ENCODE data around the gene KPTN. TPM values are rescaled to one million over a fixed set of nuclear protein-coding genes. Genes with fewer than 3 reads are reported as not detected.

KPTN gene
- total RNA-seq, 1 donor = 2.9 TPM

DNA sequence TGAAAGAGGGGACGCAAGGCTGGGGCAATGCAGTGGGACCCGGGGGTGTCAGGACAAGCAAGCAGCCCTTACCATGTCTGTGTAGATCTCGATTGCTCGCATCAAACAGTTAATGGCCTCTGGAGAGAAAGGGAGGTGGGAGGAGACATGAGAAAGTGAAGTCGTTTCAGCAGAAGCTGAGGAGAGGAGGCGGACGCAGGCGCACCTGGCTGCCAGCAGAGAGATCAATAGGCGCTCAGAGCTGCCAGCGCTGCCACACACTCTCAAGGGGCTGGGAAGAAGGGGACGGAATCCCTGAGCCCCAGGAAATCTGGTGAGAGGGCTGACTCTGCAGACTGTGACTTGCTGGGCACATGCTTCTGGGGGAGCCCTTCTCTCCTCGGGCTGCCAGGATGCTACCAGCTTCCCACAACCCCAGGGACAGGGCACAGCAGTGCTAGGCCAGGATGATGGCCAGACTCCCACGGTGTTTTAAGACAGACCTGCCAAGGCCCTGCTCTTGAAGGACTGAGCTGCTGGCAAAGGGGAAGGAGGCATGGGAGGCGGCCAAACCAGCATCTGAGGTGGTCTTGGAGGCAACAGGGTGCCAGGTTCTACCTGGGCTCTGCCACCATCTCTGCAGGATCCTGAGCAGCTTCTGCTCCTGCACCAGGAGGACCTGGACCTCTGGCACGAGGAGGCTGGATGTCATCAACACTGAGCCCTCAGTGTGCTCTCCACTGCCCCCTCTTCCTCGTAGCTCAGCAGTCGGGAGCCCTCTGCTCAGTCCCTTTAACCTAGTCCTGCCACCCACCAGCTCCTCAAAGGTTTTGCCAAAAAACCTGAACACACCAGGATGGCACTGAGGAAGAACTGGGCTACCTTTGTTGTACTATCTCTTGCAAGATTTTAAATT, 11.7 kb upstream of the KPTN start:
- H3K4me3 ChIP-seq (ENCODE audit: low read depth, low read length) = no peak overlapping the region
- no peak for DNase-seq (ENCODE audit: low read depth)
- TF ChIP-seq, protein P1, sequence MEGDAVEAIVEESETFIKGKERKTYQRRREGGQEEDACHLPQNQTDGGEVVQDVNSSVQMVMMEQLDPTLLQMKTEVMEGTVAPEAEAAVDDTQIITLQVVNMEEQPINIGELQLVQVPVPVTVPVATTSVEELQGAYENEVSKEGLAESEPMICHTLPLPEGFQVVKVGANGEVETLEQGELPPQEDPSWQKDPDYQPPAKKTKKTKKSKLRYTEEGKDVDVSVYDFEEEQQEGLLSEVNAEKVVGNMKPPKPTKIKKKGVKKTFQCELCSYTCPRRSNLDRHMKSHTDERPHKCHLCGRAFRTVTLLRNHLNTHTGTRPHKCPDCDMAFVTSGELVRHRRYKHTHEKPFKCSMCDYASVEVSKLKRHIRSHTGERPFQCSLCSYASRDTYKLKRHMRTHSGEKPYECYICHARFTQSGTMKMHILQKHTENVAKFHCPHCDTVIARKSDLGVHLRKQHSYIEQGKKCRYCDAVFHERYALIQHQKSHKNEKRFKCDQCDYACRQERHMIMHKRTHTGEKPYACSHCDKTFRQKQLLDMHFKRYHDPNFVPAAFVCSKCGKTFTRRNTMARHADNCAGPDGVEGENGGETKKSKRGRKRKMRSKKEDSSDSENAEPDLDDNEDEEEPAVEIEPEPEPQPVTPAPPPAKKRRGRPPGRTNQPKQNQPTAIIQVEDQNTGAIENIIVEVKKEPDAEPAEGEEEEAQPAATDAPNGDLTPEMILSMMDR (IDR thresholded peaks at IDR 0.05; ENCODE audit: insufficient read depth, low read length) = no peak

DNA sequence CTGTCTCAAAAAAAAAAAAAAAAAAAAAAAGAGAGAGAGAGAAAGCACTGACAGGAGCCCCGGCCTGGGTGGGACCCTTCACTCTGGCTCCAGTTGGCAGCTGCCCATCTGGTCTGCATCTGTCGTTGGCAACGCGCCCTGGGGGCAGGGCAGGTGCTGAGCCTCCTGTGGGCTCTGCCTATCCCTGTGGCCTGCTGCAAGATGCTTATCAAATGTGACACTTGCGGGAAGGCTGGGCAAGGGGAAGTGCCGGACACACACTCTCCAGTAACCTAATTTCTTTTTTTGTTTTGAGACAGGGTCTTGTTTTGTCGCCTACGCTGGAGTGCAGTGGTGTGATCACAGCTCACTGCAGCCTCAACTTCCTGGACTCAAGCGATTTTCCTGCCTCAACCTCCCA, 10.7 kb upstream of the KPTN start:
- TF ChIP-seq, protein P1 (IDR thresholded peaks at IDR 0.05; ENCODE audit: insufficient read depth, low read length) = no peak
- H3K4me3 ChIP-seq (ENCODE audit: low read depth, low read length) = no peak overlapping the region
- DNase-seq (ENCODE audit: low read depth) = no peak

DNA sequence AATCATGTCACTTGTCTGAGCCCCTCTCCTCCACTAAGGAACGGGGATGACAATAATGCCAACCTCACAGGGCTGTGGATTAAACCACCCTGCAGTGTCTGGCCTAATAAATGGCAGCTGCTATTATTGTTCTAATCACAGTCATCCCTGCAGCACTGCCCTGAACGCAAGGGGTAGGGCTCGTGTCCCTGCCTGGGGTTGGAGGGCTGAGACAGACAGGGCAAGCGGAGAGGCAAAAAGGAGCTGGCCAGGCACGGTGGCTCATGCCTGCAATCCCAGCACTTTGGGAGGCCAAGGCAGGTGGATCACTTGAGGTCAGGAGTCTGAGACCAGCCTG, 10.2 kb upstream of the KPTN start:
- no peak overlapping the region for H3K4me3 ChIP-seq (ENCODE audit: low read depth, low read length)
- DNase-seq (ENCODE audit: low read depth) = no peak
- TF ChIP-seq, protein P1 (IDR thresholded peaks at IDR 0.05; ENCODE audit: insufficient read depth, low read length) = no peak

DNA sequence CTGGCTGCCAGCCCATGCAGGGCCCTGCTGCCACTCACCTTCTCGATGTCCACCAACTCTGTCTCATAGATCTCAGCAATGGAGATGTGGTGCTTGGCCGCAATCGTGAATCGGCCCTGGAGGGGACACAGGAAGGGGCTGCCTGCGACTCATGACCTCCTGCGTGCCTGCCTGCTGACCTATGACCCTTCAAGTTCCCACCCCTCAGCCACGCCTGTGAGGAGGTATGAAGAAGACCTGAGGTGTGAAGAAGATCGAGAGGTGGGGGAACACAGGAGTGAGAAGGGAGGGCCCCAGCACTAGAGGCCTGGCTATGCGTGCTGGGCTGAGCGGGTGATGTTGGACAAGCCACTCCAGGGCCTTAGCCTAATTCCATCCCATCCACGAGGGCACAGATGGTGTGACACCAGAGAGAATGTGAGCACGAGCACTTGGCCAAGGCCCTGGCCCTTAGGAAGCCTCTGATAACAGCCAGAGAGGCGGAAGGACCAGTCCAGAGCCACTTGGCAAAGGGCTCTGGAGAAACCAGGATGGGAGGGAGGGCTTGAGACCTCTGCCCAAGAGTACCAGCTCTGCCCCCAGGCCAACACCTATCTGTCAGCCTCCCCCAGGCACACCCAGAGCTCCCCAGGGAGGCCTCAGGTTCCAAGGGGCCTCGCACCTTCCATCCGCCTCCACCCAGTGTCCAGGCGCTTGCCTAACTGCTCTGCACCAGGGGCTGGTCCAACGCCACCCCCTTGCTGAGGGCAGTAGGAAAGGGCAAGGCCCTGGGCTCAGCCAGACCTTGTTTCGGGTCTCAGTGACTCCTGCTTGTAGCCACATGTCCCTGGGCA, 9.6 kb upstream of the KPTN start:
- TF ChIP-seq, protein P1 (IDR thresholded peaks at IDR 0.05; ENCODE audit: insufficient read depth, low read length) = no peak
- H3K4me3 ChIP-seq (ENCODE audit: low read depth, low read length) = no peak overlapping the region
- no peak for DNase-seq (ENCODE audit: low read depth)

DNA sequence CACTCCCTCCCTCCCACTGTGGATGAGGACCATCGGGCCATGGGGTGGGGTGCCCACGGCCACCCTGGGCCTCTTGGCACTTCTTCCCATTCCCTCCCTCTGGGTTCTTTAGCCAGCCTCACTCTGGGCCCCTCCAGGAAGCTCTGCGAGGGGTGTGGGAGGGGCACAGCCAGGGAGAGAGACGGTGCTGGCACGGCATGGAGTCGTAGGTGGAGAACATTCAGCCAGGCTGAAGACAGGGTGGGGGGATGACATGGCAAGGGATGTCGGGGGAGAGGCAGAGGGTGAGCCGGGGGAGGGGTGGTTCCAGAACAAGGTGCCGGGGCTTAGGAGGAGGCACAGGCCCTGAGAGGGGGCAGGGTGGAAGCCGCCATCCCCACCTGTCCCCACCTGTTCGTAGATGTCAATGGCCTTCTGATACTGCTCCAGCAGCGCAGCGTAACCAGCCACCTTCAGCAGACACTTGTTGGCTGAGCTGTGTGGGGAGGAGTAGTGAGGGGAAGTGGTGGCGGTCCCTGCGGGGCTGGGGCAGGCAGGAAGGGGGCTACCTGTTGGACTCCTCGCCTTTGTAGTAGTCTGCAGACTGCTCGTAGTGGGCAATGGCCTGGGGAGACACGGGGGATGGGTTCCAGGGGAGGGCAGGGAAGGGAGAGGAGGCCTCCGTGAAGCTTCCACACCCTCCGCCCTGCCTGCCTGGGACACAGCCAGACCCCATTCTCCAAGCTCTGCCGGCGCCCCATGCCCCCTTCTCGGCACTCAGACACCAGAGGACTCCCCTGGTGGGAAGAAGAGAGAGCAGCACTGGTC, 8.8 kb upstream of the KPTN start:
- DNase-seq (ENCODE audit: low read depth) = no peak
- TF ChIP-seq, protein P1 (IDR thresholded peaks at IDR 0.05; ENCODE audit: insufficient read depth, low read length) = no peak

DNA sequence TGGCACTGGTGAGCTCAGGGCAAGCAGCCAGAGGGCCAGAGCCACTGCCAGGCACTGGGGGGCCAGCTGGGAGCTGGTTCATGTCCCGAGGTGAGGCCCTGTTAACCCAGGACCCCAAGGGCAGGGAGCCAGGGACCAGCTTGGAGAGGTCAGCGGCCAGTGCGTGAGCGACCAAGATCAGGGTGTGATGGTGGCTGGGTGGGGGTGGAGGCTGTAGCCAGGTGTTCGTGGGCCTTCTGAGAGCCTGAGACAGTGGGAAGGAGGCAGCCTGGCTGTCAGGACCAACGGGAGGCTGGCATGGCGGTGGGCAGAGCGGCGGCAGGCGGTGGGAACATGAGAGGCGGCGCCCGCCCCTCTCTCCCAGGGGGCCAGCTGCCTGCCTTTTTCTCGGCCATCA, 8.1 kb upstream of the KPTN start:
- DNase-seq (ENCODE audit: low read depth) = no peak
- TF ChIP-seq, protein P1 (IDR thresholded peaks at IDR 0.05; ENCODE audit: insufficient read depth, low read length) = no peak
- H3K4me3 ChIP-seq (ENCODE audit: low read depth, low read length) = no peak overlapping the region

More for the DNA sequence above, 8.8 kb upstream of the KPTN start:
- no peak overlapping the region for H3K4me3 ChIP-seq (ENCODE audit: low read depth, low read length)

All from fibroblast of the aortic adventitia (primary cell).